GM18498 (cell line): ENCODE measurements around the gene ERMN.
A peak's percentile ranks its signal among the peaks of the same experiment; 100 is the strongest.
"Not testable (repeated sequence)": the region's sequence is repeated elsewhere in the genome, so short reads cannot be mapped to it uniquely, and the experiment has no call there.

ENCODE experiments used
- ATAC-seq: cut with Tn5 transposase; IDR thresholded peaks from one replicate; pipeline ENCODE4 v1.9.1; 2021; ENCODE audit warnings: mild to moderate bottlenecking, moderate library complexity; ENCODE audit not compliant: unreplicated experiment

Gene ERMN

GRCh38 chr2:157301307-157301706 lies 24.3 kb downstream of the ERMN start:
- no peak for ATAC-seq

GRCh38 chr2:157296958-157297357 lies 28.7 kb downstream of the ERMN start:
- no peak for ATAC-seq

- ATAC-seq: no peak
Measured at GRCh38 chr2:157296490-157296889, 29.1 kb downstream of the ERMN start.

GRCh38 chr2:157292853-157293252 lies 32.8 kb downstream of the ERMN start:
- ATAC-seq: no peak

GRCh38 chr2:157291018-157291417 lies 34.6 kb downstream of the ERMN start:
- no peak for ATAC-seq

- ATAC-seq: no peak
Measured at GRCh38 chr2:157290525-157290924, 35.1 kb downstream of the ERMN start.

GRCh38 chr2:157287160-157287559 lies 38.5 kb downstream of the ERMN start:
- ATAC-seq: no peak

- no peak for ATAC-seq
Measured at GRCh38 chr2:157283468-157283867, 42.2 kb downstream of the ERMN start.

GRCh38 chr2:157281316-157281715 lies 44.3 kb downstream of the ERMN start:
- no peak for ATAC-seq

- not testable (repeated sequence) for ATAC-seq
Measured at GRCh38 chr2:157279311-157279710, 46.3 kb downstream of the ERMN start.

GRCh38 chr2:157271590-157272203 lies 53.9 kb downstream of the ERMN start:
- peak; percentile 62 for ATAC-seq

GRCh38 chr2:157269922-157270321 lies 55.7 kb downstream of the ERMN start:
- peak; percentile 79 for ATAC-seq

- ATAC-seq: no peak
Measured at GRCh38 chr2:157269060-157269459, 56.6 kb downstream of the ERMN start.
